ENCODE data around the gene ZSCAN31. TPM values are rescaled to one million over a fixed set of nuclear protein-coding genes. Genes with fewer than 3 reads are reported as not detected.

ZSCAN31 gene
- total and polyA plus RNA-seq, 9 of the 15 experiments (the other 6 are each of a cell fraction or from before 2014, with no cell fraction given), result 3.9 to 12.1 (median 7.0) TPM

DNA sequence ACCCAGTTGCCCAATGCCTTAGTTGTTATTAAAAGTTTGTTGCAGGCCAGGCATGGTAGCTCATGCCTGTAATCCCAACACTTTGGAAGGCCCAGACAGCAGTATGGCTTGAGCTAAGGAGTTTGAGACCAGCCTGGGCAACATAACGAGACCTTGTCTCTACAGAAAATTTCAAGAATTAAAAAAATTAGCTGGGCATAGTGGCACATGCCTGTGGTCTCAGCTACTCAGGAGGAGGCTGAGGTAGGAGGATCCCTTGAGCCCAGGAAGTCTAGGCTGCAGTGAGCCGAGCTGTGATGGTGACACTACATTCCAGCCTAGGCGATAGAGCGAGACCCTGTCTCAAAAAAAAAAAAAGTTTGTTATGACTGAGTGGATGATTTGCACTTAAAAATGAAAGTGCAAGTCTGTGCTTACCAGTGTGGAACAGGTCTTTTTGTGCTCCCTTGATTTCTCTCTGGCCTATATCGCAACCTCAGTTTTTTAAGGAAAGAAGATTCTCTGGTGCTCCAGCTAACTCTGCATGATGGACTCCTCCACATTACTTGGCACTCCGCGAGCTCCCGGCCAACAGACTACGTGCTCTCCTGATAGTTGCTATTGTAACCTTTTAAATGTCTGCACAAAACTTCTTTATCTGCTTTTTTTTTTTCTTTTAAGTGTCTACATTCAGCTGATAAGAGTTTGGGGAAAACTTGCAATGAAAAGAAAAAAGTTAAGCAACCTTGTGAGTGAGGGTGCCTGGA is 35.9 kb upstream of the ZSCAN31 start (continued):
- TF ChIP-seq, protein P1, sequence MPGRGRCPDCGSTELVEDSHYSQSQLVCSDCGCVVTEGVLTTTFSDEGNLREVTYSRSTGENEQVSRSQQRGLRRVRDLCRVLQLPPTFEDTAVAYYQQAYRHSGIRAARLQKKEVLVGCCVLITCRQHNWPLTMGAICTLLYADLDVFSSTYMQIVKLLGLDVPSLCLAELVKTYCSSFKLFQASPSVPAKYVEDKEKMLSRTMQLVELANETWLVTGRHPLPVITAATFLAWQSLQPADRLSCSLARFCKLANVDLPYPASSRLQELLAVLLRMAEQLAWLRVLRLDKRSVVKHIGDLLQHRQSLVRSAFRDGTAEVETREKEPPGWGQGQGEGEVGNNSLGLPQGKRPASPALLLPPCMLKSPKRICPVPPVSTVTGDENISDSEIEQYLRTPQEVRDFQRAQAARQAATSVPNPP (IDR thresholded peaks at IDR 0.05; ENCODE audit: borderline replicate concordance, insufficient read depth, insufficient read length), result no peak
- TF ChIP-seq CGGBP1 (CRISPR knock-in tag; IDR thresholded peaks at IDR 0.05), result 0 out of 2 replicates have a peak, but pooled peaks have one; percentile 36
- TF ChIP-seq CEBPB (tag; IDR thresholded peaks at IDR 0.05), result peak; percentile 80; the same call in 1 of the 2 replicates
- TF ChIP-seq FOXJ3 (CRISPR knock-in tag; IDR thresholded peaks at IDR 0.05), result no peak
- TF ChIP-seq SMC3 (conservative IDR thresholded peaks at IDR 0.05; ENCODE audit: insufficient read depth, low read depth, low read length), result no peak
- no peak for TF ChIP-seq CEBPG (CRISPR knock-in tag; IDR thresholded peaks at IDR 0.05)
- peak; percentile 66 to 69; a peak in 3 of 4 replicates for TF ChIP-seq CEBPG (tag; conservative IDR thresholded peaks at IDR 0.05 in 1 of 2, IDR thresholded peaks at IDR 0.05 in 1 of 2)
- TF ChIP-seq RBM34 (IDR thresholded peaks at IDR 0.05; ENCODE audit: borderline replicate concordance, insufficient read depth, low read length), result no peak
- peak; percentile 49; the same call in 1 of the 2 replicates for TF ChIP-seq ADNP (tag; IDR thresholded peaks at IDR 0.05)
- no peak for TF ChIP-seq MBD2 (IDR thresholded peaks at IDR 0.05; ENCODE audit: borderline replicate concordance, low read depth)
- TF ChIP-seq ESRRA (IDR thresholded peaks at IDR 0.05; ENCODE audit: borderline replicate concordance, low read depth), result no peak
- no peak for TF ChIP-seq NFATC3 (IDR thresholded peaks at IDR 0.05)
- no peak for TF ChIP-seq PHTF2 (CRISPR knock-in tag; IDR thresholded peaks at IDR 0.05)
- no peak for TF ChIP-seq ZFP30 (CRISPR knock-in tag; IDR thresholded peaks at IDR 0.05; ENCODE audit: borderline replicate concordance)
- TF ChIP-seq POLR2B (IDR thresholded peaks at IDR 0.05; ENCODE audit: low read depth, partially characterized antibody), result no peak
- no peak for TF ChIP-seq ZNF282 (CRISPR knock-in tag; IDR thresholded peaks at IDR 0.05)
- TF ChIP-seq, protein P2, sequence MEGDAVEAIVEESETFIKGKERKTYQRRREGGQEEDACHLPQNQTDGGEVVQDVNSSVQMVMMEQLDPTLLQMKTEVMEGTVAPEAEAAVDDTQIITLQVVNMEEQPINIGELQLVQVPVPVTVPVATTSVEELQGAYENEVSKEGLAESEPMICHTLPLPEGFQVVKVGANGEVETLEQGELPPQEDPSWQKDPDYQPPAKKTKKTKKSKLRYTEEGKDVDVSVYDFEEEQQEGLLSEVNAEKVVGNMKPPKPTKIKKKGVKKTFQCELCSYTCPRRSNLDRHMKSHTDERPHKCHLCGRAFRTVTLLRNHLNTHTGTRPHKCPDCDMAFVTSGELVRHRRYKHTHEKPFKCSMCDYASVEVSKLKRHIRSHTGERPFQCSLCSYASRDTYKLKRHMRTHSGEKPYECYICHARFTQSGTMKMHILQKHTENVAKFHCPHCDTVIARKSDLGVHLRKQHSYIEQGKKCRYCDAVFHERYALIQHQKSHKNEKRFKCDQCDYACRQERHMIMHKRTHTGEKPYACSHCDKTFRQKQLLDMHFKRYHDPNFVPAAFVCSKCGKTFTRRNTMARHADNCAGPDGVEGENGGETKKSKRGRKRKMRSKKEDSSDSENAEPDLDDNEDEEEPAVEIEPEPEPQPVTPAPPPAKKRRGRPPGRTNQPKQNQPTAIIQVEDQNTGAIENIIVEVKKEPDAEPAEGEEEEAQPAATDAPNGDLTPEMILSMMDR (IDR thresholded peaks at IDR 0.05 in 2 of 3, conservative IDR thresholded peaks at IDR 0.05 in 1 of 3; ENCODE audit: insufficient read depth in 2 of 3, low read depth in 1 of 3, low read length in 3 of 3), result no peak

Data from K562 (cell line).